Activated CD4-positive, alpha-beta T cell treated with anti-CD3 and anti-CD28 coated beads, Interleukin-2, Interleukin-6, amounts not matched to agents 100 ng/mL and 50 ng/mL, durations not matched to agents 16 hours and 8 hours (primary cell): ENCODE results near the gene DAZAP1.

Experiments
- DNase-seq: peaks from one replicate; pipeline ENCODE4 v3.0.0-alpha.2; 2020

Gene DAZAP1

GRCh38 chr19:1394252-1395193 lies 12.9 kb upstream of the DAZAP1 start:
- DNase-seq: no peak

- no peak for DNase-seq
Measured at GRCh38 chr19:1395194-1396018, 12.0 kb upstream of the DAZAP1 start.

GRCh38 chr19:1396019-1396767 lies 11.2 kb upstream of the DAZAP1 start:
- DNase-seq: no peak

- DNase-seq: no peak
Measured at GRCh38 chr19:1396768-1397679, 10.4 kb upstream of the DAZAP1 start.

- no peak for DNase-seq
Measured at GRCh38 chr19:1397838-1398237, 9.5 kb upstream of the DAZAP1 start.

GRCh38 chr19:1399079-1399478 lies 8.3 kb upstream of the DAZAP1 start:
- DNase-seq: no peak

- DNase-seq: no peak
Measured at GRCh38 chr19:1399745-1400144, 7.6 kb upstream of the DAZAP1 start.

- DNase-seq: no peak
Measured at GRCh38 chr19:1400281-1401137, 6.9 kb upstream of the DAZAP1 start.

GRCh38 chr19:1401138-1401888 lies 6.1 kb upstream of the DAZAP1 start, which contains the start of gene GAMT:
TSS of gene GAMT (minus strand) at chr19:1401542. CDS start at chr19:1401476, 66 bp downstream.
- DNase-seq: peak; percentile 69

GRCh38 chr19:1401889-1402217 lies 5.5 kb upstream of the DAZAP1 start:
- DNase-seq: no peak

- DNase-seq: no peak
Measured at GRCh38 chr19:1402411-1403070, 4.8 kb upstream of the DAZAP1 start.

- peak; percentile 100 for DNase-seq
Measured at GRCh38 chr19:1406774-1407527, 435 bp upstream of the DAZAP1 start.

GRCh38 chr19:1408300-1409203 lies 1.2 kb downstream of the DAZAP1 start:
- peak; percentile 69 for DNase-seq

- DNase-seq: no peak
Measured at GRCh38 chr19:1409204-1410005, 2.0 kb downstream of the DAZAP1 start.

GRCh38 chr19:1410136-1410786 lies 2.9 kb downstream of the DAZAP1 start:
- DNase-seq: peak; percentile 42

GRCh38 chr19:1410789-1411188 lies 3.4 kb downstream of the DAZAP1 start:
- no peak for DNase-seq
